ENCODE data around the gene CTAG1B.

- no peak for TF ChIP-seq TOX (CRISPR knock-in tag; IDR thresholded peaks at IDR 0.05; ENCODE audit: borderline replicate concordance)
- no peak for TF ChIP-seq ISL1 (CRISPR knock-in tag; IDR thresholded peaks at IDR 0.05)
- TF ChIP-seq, protein P1, sequence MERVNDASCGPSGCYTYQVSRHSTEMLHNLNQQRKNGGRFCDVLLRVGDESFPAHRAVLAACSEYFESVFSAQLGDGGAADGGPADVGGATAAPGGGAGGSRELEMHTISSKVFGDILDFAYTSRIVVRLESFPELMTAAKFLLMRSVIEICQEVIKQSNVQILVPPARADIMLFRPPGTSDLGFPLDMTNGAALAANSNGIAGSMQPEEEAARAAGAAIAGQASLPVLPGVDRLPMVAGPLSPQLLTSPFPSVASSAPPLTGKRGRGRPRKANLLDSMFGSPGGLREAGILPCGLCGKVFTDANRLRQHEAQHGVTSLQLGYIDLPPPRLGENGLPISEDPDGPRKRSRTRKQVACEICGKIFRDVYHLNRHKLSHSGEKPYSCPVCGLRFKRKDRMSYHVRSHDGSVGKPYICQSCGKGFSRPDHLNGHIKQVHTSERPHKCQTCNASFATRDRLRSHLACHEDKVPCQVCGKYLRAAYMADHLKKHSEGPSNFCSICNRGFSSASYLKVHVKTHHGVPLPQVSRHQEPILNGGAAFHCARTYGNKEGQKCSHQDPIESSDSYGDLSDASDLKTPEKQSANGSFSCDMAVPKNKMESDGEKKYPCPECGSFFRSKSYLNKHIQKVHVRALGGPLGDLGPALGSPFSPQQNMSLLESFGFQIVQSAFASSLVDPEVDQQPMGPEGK (CRISPR knock-in tag; IDR thresholded peaks at IDR 0.05; ENCODE audit: borderline replicate concordance), result no peak
- no peak for TF ChIP-seq ZNF70 (CRISPR knock-in tag; IDR thresholded peaks at IDR 0.05)
- TF ChIP-seq ZC3H10 (CRISPR knock-in tag; IDR thresholded peaks at IDR 0.05), result no peak
- TF ChIP-seq ESRRG (CRISPR knock-in tag; IDR thresholded peaks at IDR 0.05), result no peak
- no peak for TF ChIP-seq OSR1 (CRISPR knock-in tag; IDR thresholded peaks at IDR 0.05)
- TF ChIP-seq RARB (CRISPR knock-in tag; IDR thresholded peaks at IDR 0.05), result no peak
- no peak for TF ChIP-seq ZFP3 (CRISPR knock-in tag; IDR thresholded peaks at IDR 0.05)
- TF ChIP-seq ARNTL (CRISPR knock-in tag; IDR thresholded peaks at IDR 0.05; ENCODE audit: borderline replicate concordance, low read depth), result no peak
- TF ChIP-seq TCF4 (CRISPR knock-in tag; IDR thresholded peaks at IDR 0.05; ENCODE audit: borderline replicate concordance), result no peak
These were observed 39.1 kb upstream of the CTAG1B start for GRCh38 chrX:154658187-154658586.
